Stimulated activated CD4-positive, alpha-beta T cell treated with anti-CD3 and anti-CD28 coated beads, TNF-alpha, amount 100 ng/mL, for 1 hour (primary cell): ENCODE results near the gene JUNB.
"Not testable (repeated sequence)": the region's sequence is repeated elsewhere in the genome, so short reads cannot be mapped to it uniquely, and the experiment has no call there.

Experiments used
- DNase-seq, 3 donors: peaks; one replicate each; pipeline ENCODE4 v3.0.0-alpha.2; 2020; ENCODE audit warnings: low read depth in 3 of 3, low spot score in 1 of 3

Gene JUNB

GRCh38 chr19:12788682-12789097, 2.6 kb upstream of the JUNB start:
- no peak for DNase-seq

DNA sequence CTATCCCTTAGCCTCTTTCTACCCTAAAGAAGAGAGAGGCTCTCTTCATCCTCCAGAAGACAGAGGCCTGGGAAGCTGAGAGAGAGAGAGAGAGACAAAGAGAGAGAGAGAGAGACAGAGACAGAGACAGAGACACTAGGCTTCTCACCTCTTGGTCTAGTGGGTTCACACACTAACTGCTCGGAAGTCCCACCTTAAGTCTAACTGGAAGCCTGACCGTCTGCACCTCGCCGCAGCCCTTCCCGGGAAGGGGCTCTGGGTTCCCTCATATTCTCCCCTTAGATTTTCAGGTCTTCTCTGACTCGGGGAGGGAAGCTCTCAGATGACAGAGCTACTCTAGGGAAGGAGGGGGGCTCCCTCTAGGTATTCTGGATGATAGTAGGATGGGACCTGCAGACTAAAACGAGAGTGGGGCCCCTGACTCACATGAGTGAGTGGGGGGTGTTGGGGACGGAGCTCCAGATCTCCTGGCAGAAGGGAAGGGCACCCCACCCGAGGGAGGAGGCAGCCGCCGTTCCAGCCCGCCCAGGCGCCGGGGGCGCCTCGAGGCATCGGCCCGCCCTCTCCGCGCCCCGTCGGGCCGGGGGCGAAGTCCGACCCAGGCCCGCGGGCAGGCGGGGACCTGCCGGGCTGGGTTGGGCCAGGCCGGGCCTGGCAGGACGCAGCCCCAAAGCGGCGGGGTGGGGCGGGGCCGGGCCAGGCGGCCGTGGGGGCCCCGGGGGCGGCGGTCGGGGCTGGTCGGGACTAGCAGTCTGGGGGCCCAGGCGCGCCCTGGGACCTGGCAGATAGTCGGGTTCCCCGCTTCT, 2.0 kb upstream of the JUNB start:
- no peak for DNase-seq

GRCh38 chr19:12789904-12790619, 1.2 kb upstream of the JUNB start:
- DNase-seq = peak; percentile 68 to 87 (median 81)

GRCh38 chr19:12790628-12791344, 500 bp upstream of the JUNB start:
- no peak for DNase-seq

GRCh38 chr19:12792051-12792852, 966 bp downstream of the JUNB start:
- DNase-seq = peak in 2 of 3 donors; percentile 51 to 61

GRCh38 chr19:12792853-12793289, 1.6 kb downstream of the JUNB start:
- DNase-seq = no peak

DNA sequence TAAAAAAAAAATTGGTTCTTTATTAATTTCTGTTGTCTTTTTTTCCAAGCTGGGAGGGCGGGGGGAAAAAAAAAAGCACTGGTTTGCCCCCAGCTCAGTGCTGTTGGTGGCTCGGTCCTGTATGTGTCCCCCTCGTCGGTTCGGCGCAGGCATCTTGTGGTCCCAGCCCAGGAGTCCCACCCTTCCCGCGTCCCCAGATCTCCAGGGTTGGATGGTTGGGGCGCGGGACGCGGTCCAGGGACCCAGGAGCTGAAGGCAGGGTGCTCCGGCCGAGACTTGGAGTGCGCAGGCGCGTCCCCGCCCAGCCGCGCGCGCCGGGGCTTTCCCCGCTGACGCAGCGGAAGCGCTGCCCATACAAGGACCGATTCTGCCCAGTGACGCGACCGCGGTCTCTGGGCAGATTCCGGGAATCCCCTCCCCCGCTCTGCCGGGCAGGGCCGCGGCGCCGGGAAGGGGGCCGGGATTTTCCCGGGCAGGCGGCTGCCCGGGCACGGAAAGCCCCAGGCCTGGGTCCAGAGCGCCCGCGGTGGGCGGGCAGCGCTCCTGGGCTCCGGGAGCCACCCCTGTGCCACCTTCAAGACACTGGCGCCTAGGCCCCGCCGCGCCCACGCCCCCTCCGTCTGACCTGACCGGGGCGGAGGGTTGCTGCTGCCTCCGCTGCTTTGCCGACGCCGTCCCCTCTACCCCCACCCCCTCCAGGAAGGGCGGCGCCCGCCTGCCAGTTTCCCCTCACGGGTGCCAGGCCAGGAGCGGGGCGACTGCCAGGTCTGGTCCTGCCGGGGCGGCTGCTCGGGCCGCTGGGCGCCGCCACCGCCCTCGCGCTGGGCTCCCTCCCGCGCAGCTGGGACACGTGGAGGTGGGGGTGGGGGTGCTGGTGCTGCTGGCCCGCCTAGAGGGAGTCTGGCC, 2.3 kb downstream of the JUNB start:
- peak; percentile 90 to 94 (median 93) for DNase-seq

DNA sequence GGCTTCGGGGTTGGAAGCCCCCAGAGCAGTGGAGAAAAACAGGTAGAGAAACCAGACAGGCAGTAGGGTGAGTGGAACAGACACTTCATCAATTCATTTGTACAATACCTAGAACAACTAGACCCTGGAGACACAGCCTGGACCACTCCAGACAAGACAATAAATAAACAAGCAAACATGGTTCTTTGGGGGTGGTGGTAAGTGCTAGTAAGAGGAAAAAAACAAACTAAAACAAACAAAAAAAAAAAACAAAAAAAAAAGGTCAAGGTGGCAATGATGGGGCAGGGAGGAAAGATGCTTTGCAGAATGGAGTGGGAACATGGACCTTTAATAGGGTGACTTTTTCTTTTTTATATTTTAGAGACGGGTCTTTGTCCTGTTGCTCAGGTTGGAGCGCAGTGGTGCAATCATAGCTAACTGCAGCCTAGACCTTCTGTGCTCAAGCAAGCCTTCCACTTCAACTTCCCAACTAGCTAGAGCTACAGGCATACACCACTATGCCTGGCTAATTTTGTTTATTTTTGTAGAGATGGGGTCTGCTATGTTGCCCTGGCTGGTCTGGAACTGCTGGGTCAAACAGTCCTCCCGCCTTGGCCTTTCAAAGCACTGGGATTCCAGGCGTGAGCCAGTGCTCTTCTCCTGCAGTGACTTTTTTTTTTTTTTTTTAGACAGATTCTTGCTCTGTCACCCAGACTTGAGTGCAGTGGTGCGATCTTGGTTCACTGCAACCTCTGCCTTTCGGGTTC, 3.1 kb downstream of the JUNB start:
- DNase-seq = no peak

DNA sequence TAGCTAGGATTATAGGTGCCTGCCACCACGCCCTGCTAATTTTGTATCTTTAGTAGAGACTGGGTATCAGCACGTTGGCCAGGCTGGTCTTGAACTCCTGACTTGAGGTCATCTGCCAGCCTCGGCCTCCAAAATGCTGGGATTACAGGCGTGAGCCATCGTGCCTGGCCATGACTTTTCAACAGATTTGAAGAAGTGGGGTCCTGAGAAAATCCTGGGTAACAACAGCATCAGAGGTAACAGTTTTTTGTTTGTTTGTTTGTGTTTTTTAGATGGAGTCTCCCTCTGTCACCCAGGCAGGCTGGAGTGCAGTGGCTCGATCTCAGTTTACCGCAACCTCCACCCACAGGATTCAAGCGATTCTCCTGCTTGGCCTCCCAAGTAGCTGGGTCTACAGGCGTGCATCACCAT, 3.7 kb downstream of the JUNB start:
- DNase-seq = no peak

GRCh38 chr19:12796146-12797071, 5.1 kb downstream of the JUNB start:
- DNase-seq = peak in 1 of 3 donors; percentile 63

DNA sequence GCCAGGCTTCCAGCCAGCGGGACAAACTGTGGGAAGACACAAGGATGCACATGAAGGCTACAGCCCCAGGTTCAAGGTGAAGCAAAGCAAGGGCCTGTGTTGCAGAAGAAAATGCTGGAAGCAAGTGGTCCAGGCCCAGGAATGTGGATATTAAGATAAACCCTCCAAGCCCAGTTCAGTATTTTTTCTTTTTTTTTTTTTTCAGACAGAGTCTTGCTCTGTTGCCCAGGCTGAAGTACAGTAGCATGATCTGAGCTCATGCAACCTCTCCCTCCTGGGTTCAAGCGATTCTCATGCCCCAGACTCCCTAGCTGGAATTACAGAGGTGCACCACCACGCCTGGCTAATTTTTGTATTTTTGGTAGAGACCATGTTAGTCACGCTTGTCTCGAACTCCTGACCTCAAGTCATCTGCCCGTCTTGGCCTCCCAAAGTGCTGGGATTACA, 5.9 kb downstream of the JUNB start:
- no peak for DNase-seq

DNA sequence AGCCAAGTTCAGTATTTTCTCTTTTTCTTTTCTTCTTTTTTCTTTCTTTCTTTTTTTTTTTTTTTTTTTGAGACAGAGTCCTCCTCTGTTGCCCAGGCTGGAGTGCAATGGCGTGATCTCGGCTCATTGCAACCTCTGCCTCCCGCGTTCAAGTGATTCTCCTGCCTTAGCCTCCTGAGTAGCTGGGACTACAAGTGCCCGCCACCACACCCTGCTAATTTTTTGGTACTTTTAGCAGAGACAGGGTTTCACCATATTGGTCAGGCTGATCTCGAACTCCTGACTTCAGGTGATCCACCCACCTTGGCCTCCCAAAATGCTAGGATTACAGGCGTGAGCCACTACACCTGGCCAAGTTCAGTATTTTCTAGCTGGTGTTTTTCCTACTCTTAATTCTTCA, 6.3 kb downstream of the JUNB start:
- DNase-seq = not testable (repeated sequence)

DNA sequence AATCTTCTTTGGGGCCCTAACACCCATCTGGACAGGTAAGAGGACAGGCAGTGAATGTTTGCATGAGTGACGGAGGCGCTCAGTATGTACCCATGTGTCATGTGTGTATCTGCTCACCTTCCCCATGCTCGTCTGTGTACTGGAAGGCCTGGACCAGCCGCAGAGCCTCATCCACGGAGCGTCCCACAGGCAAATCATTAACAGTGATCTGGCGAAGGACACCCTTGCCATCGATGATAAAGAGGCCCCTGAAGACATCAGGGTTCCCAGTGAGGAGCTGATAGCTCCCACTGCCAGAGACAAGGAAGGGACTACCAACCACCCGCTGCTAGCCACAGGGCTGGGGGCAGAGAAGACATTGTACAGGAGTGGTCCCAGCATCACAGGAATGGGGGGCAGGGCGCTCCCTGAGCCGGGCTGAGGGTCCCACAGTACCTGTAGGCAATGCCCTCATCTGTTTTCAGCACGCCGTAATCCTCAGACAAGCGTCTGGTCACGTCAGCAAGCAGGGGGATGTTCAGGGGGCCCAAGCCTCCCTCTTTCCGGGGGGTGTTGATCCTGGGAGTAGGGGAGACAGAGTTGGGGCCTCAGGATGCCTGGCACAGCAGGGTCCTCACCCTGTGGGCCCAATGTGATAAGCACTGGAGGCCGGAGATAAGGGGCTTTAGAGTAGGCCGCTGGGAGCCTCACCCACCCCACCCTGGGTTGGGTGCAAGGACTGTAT, 8.6 kb downstream of the JUNB start:
- no peak for DNase-seq

- no peak for DNase-seq
Observed at GRCh38 chr19:12800466-12800770, 9.1 kb downstream of the JUNB start.

DNA sequence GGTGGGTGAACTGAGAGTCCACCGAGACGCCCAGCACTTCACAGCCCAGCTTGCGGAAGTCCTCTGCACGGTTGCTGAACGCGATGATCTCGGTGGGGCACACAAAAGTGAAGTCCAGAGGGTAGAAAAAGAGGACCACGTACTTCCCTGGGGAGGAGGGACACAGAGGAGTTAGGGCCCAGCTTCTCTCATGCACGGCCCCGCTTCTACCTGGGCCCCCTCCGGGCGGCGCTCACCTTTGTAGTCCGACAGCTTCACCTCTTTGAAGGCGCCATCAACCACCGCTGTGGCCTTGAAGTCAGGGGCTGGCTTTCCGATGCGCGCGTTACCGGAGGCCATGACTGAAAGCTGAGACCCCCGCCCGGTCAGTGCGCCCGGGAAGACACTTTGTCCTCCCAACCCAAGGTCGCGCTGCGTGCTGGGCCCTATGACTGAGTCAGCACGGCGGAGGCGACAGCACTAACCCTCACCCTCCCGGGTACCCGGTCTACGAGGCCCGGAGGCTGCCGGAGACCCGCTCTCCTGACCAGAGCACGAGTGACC, 9.7 kb downstream of the JUNB start:
- no peak for DNase-seq

- DNase-seq = peak in 2 of 3 donors; percentile 52 to 62
Observed at GRCh38 chr19:12801466-12802266, 10.4 kb downstream of the JUNB start, which contains the start of the genes PRDX2 and THSD8. Gene PRDX2 (minus strand): TSS chr19:12801800. CDS start chr19:12801261, 539 bp downstream. Gene THSD8 (plus strand): TSS chr19:12802069. CDS start chr19:12802072, 3 bp downstream.
